GM18867 (cell line): ENCODE results near the gene CALM1.

Experiments used
- ATAC-seq: cut with Tn5 transposase; IDR thresholded peaks from one replicate; pipeline ENCODE4 v1.9.1; 2021; ENCODE audit warnings: mild to moderate bottlenecking, moderate library complexity; ENCODE audit not compliant: unreplicated experiment

CALM1 gene

DNA sequence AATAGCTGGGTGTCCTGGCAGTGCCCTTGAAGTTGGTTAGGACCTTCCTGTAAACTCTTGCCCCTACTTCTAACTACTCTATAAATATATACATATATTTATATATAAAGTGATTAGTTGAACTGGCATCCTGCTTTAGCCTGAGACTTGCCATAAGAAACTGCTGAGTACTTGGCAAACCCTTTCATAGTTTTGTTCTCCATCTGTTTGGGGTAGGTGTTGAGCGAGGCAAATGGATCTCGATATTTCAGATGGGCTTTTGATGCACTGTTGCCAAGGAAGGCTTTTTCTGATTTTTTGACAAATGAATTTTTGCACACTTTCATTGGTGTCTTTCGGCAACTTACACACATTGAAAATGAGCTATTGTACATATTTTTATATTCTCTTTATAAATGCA is 10.4 kb downstream of the CALM1 start:
- ATAC-seq, result no peak

DNA sequence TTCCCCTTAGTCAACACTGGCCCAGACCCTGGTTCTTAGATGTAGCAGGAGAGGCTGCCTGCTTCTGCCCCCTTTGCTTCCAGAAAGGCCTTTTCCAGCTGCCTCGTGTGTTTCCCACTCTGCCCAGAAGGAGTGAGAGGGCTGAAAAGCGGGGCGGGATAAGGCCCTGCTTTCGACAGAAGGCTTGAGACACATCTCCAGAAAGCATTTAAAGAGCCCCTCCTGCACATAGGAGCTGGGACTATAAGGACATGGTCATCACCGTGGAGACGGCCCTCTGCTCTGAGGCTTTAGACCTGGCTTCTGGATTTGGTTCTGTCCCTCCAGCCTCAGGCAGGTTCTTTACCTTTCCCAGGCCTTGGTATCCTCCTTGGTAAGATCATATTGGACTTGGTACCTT is 11.9 kb downstream of the CALM1 start:
- no peak for ATAC-seq

DNA sequence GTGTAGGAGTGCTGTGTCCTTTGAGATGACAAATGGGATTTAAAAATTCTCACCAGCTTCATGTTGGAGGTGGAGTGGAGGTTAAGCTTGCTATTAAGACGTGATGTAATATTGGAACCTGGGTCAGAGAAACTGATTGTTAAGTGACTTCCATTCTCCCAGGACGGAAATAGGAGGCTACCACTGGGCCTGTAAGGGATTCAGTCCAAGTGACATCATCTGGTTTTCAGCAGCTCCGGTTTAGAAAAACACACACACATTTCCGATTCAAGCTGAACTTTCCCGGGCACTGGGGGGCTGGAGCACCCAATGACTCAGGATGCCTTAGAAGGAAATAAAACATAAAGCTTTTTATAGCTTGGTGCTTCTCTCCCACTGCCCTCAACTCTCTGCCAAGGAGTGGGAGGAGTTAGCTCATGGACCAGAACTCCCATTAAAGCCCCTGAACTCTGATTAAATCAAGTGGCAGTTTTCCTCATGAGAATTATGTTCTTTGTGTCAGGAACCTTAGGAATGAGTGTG is 12.4 kb downstream of the CALM1 start:
- no peak for ATAC-seq

DNA sequence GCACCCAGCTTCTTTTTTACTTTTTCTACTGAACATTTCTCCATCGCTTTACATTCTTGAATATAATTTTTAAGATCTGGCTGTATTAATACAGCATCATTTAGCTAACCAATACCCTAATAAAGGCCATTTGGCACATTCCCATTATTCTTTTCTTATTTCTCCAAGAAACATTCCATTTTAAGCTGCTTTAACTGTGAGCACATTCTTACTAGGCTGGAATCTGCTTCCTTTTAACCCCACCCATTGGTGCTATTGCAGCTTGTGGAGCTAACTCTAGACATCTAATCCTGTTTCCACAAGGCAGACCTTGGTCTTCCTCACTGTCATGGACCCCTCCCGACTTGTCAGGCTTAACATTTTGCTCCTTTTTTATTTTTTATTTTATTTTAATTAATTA is 15.2 kb downstream of the CALM1 start:
- no peak for ATAC-seq

DNA sequence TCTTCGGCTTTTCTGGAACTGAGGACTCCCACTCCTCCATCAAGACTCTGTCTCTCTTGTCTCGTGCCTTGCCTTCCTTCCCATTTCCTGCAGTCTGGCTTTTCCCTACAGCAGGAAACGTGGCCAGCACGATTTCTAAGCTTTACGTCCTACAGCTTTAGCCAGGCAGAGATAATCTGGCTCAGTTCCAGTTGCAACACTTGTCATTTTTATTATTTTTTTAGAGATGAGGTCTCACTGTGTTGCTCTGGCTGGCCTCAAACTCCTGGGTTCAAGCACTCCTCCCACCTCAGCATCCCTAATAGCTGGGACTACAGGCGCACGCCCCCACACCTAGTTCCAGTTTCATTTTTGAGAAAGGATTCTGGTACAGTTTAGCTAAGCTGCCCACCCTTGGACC is 19.9 kb downstream of the CALM1 start:
- ATAC-seq, result no peak

DNA sequence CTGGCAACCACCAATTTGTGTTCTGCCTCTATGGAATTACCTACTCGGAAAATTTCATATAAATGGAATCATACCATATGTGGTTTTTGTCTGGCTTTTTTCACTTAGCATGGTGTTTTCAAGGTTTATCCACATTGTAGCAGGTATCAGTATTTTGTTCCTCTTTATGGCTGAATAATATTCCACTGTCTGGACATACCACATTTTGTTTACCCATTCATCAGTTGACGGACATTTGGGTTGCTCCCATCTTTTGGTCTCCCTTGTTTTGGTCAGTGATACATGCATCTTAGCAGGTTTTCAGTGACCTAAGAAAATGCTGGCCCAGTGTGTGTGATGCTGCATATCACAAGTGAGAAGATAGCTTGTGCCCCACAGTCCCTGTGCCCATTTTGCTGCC is 21.2 kb downstream of the CALM1 start:
- ATAC-seq, result no peak

DNA sequence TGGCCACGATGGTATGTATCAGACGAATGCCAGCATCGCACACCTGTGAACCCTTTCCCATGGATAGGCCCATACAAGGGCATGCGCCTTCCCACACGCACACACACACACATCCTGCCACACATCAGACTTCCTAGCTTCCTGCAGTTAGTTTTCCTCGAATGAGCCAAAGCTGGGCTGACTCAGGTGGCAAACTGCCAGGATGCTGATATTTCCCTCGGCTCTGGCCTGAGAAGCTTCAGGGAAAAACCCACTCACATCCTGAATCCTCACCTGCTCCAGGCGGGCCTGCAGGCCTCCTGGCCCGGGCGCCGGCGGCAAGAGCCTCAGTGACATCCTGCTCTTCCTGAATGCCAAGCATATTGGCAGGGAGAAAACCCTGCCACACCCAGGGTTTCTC is 22.4 kb downstream of the CALM1 start:
- ATAC-seq, result no peak

DNA sequence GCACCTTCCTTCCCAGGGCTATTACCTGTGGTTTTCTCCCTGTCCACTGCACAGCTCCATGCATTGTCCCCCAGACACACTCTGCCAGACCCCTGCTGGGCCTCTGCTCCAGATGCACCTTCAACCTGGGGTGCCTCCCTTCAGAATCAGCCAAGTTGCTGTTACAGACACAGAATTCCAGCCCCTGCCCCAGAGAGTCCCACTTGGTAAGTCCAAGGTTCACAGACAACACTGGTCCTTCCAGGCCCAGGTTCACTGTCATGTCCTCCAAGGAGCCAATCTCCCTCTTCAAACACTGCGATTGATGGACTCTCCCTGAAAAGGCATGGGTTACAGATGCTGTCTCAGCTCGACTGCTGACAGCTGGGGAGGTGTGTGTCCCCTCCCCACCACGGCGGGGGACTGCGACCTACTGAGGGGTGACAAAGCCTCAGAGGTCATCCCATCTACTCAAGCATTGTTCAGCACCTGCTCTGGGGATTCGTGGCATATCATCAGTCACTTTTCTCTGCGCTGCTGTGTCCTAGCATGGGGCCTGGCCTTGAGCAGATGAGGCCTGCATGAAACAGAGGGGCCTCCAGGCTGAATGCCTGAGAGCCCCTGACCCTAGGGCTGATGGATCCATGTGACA is 24.3 kb downstream of the CALM1 start:
- no peak for ATAC-seq

DNA sequence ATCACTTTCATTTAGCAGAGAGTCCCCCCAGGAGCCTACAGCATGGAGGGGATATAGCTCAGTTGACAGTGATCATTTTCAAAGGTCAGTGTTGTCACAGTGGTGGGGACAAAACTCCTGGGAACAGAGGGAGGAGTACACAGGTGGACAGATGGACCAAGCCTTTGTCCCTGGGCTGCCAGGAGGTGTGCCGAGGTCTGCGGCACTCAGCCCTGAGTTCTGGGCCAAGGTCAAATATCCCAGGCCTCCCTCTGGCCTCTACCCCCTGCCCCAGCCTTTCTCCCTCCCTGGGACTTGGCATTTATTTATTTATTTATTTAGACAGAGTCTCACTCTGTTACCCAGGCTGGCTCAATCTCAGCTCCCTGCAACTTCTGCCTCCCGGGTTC is 24.8 kb downstream of the CALM1 start:
- no peak for ATAC-seq

DNA sequence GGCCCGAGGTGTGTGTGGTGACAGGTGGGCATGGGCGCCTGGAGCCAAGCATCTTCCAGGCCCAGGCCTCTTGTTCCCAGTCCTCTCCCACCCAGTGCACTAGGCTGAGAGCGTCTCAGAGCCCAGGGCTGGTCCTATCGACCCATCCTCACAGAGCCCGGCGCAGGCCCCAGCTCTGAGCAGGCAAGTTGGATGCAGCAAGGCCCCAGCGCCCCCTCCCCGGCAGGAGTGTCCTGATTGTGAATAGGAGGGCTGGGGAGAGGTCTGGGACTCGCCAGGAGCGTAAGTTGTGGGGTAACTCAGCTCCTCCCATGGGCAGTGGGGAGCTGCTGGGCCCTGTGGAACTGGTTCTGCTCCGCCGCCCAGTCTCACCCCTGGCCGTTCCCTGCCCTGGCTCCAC is 26.3 kb downstream of the CALM1 start:
- ATAC-seq, result no peak

DNA sequence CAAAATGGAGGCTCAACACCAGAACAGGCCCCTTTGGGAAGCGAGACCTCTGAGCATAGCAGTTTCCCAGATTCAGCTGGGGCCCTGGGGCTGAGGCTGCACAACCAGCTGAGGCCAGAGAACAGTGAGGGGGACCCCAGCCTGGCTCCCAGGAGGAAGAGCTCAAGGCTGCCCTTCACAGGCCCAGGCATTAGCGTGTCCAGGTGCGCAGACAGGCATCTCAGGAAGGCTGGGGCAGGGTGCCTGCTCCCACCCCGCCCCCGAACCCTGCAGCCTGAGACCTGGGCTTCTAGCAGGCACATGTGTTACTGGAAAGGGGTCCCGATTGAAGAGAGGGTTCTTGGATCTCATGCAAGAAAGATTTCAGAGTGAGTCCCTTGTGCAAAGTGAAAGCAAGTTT is 27.2 kb downstream of the CALM1 start:
- ATAC-seq, result no peak

DNA sequence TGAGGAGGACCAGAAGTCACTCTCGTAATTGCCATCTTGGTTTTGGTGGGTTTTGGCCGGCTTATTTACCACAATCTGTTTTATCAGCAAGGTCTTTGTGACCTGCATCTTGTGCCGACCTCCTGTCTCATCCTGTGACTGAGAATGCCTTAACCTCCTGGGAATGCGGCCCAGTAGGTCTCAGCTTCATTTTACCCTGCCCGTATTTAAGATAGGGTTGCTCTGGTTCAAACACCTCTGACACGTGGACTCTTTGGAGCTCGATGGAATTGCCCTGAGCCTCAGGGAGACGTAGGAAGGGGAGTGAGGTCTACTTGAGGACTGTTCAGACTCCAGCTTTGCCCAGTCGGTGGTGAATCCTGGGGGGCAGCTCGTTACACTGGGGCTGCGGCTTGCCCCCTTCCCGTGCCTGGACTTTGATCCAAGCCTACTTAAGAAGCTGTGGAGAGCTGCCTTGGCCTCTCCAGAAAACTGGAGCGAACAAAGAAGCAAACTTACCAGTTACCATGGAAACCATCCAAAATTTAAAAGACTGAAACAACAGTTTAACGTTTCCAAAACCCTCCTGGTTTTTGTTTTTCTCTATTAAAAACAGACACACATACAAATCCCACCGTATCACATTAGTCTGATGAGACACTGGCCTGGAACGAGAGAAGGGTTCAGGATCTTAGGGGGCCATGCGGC is 28.0 kb downstream of the CALM1 start:
- no peak for ATAC-seq

DNA sequence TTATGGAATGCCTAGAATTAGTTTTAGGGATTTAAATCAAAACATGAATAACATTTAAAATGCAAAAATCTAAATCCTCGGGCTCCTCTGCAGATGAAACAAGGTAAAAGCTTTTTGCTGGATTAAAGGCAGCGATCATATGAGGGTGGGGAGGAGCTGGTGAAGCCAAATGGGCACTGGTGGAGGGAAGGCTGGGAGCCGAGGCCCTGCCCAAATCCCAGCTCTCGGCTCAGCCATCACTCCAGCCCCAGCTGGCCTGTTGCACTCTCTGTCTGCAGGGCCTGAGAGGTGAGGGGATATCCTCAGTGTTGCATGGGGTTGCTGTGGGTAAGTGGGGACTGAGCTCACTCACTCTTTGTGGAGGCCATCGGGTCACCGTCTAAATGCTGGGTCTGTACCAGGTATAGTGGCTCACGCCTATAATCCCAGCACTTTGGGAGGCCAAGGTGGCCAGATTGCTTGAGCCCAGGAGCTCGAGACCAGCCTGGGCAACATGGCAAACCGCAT is 28.6 kb downstream of the CALM1 start:
- ATAC-seq, result no peak

DNA sequence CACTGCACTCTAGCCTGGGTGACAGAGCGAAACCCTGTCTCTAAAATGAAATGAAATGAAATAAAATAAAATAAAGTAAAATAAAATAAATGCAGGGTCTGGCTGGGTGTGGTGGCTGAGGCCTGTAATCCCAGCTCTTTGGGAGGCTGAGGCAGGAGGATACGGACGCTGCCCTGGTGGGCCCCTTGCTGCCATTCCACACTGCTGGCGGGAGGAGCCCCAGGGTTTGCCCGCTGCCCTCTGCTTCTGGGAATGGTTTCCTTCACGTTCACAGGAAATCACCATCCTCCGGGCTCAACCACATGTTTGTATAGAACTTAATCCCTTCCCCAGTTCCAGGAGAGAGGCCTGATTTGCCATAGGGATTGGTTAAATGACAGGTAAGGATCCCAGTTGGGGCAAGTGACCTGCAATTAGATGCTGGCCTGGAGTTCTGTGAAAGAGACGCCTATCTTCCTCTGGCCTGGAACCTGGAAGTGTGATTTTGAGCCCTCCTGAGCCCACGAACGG is 29.3 kb downstream of the CALM1 start:
- no peak for ATAC-seq

DNA sequence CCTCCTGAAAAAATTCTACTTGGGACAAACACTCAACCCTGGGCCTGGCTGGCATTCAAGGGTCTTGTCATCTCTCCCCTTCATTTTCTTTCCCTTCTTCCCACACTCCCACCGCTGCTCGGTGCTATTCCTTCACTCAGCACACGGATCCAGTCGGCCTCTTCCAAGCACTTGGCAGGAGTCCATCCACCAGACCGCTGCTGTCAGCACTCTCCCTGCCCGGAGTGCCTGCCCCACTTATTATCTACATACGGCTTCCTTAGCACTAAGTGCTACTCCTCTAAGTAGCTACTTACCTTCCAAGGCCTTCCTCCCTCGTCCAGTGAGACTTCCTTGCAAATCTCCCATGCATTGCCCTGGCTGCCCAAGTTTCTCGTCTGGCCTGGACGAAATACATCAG is 29.8 kb downstream of the CALM1 start:
- no peak for ATAC-seq

DNA sequence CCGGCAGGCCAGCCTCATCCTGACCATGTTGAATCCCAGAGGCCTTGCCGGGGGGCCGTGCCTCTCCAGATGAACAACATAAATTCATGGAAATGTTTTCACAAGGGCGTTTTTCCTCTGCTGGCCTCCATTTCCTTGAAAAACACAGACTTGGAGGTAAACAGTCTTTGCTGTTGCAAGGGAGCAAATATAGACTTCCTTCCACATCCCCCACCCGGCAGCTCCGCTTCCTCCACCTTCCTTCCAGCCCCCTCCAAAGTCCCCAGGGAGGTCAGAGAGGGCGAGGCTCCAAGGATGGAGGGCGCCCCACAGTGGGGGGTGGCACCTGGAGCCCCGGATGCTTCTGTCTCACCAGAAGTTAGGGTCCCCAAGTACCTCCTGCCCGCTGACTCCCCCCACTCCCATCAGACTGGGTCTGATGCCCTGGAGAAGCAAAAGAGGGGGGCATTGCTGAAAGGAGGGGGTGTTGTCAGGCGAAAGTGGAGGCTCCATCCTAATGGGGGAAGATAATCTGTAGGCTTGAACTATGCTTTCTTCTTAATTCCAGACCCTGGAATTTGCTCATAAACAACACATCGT is 31.1 kb downstream of the CALM1 start:
- no peak for ATAC-seq

DNA sequence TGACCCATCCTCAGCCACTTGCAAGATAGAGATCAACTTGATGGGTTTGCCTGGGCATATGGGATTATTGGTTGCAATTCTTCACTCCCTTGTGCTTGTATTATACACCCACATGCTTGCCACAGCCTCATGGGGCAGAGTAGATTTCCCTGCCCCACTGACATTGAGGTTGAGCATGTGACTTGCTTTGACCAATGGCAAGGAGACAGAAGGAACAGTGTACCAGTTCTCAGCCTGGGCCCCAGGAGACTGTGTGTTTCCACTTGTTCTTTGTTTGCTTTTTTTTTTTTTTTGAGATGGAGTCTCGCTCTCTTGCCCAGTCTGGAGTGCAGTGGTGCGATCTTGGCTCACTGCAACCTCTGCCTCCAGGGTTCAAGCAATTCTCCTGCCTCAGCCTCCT is 31.8 kb downstream of the CALM1 start:
- ATAC-seq, result no peak

DNA sequence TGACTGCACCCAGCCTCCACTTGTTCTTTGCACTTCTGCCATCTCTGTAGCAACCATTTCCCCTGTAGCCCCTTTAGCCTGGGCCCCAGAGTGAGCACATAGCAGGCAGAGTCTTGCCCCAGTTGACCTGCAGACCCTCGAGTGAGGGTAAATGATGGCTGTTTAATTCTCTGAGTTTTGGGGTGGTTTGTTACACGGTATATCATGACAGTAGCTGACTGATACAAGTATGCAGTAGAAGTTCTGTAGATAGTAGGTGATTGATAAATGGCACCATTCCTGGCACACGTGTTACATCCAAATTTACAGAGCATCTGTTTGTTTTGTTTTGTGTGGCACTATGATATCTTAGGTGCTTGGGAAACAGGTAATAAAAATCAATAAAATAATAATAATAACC is 32.4 kb downstream of the CALM1 start:
- ATAC-seq, result no peak

DNA sequence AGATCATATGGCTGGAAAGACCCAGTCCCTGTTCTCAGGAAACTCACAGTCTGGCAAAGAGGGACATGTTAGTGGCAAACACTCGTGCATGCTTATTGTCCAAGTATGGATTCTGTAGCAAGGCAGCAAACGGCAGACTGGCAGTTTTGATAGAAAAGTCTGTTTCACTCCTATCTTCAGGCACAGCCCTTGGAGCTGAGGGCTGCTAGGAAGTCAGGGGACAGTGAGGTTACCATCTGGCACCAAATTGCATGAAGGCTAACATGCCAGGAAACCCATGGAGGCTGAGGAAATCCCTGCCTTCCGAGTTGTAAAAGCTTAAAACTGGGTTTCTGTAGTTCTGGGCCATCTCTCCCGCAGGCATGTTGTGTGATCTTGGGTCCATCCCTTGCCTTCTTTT is 32.9 kb downstream of the CALM1 start:
- ATAC-seq, result no peak

DNA sequence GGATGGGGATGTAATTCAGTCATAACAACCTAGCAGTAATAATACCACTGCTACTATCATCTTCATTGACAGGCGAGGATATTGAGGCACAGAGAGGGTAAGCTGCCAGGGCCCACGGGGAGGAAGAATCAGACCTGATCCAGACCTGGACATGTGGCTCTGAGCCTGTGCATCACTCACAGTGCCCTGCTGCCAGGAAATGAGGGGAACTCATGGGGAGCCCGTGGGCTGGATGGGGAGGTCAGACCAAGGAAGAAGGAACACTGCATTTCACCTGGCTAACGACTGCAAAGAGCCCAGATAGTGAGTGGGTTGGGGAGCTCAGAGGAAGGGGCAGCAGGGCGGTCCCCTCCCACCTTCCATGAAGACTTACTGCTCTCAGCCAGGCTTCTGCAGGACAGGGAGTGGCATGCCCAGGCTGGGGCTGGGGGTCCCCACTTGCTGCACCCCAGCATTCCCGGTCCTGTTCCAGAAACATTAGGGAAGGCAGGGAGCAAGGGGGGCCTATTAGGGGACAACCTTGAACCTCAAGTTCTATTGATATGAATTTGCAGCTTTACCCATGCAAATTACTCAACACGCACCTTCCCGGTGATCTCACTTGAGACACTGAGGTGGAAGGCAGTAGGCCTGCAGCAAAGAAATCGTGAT is 37.7 kb downstream of the CALM1 start:
- ATAC-seq, result no peak

DNA sequence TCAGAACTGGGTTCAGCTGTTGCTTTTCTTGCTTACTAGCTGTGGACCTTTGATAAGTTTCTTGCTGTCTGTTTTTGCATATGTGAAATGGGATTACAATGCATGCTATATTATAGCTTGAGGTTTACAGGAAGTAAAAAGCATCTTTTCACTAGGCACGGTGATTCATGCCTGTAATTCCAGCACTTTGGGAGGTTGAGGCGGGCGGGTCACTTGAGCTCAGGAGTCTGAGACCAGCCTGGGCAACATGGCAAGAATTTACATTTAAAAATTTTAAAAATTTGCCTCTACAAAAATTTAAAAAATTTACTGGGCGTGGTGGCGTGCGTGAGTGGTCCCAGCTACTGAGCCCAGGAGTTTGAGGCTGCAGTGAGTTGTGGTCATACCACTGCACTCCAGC is 42.0 kb downstream of the CALM1 start:
- no peak for ATAC-seq

DNA sequence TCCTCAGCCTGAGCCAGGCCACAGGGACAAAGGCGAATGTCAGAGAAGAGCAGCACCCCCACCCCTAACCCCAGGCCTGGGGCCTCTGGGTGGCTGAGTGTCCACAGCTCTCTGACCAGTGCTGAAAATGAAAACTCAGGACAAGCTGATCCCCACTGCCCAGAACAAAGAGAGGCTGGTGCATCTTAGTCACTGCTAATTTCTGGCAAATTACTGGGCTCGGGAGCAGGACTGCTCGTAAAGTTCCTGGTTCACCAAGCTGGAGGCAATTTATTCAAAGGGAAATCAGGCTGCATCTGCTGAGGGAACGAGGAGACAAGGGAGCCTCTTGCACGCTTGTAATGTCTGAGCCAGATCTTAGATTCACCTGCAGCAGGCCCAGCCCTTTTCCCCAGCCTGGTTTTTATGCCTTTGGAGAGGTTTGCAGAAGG is 43.2 kb downstream of the CALM1 start:
- ATAC-seq, result no peak
